HepG2 (cell line): Measurements from ENCODE around the gene BIRC7. TPM values are rescaled to one million over a fixed set of nuclear protein-coding genes. Genes with fewer than 3 reads are reported as not detected.
A peak's percentile ranks its signal among the peaks of the same experiment; 100 is the strongest.

Experiments used
- KDM5B ChIP-seq: sonication (generic); formaldehyde crosslinking; IDR thresholded peaks from 2 replicates; pipeline ENCODE4 v1.4.0; 2020; ENCODE audit warnings: missing genetic modification reagents, mild to moderate bottlenecking, borderline replicate concordance
- PCBP1 ChIP-seq: fragments of 200-400 bp; formaldehyde crosslinking; IDR thresholded peaks from 2 replicates; pipeline ENCODE4 v1.6.1; 2017; ENCODE audit warnings: mild to moderate bottlenecking, low read depth, low read length, borderline replicate concordance
- TOE1 ChIP-seq: sonication (generic); formaldehyde crosslinking; IDR thresholded peaks from 2 replicates; pipeline ENCODE4 v1.4.0; 2020; ENCODE audit warnings: mild to moderate bottlenecking, missing genetic modification reagents
- ZNF235 ChIP-seq: sonication (generic); formaldehyde crosslinking; IDR thresholded peaks from 2 replicates; pipeline ENCODE4 v1.8.1; 2023; ENCODE audit warnings: mild to moderate bottlenecking, missing genetic modification reagents, borderline replicate concordance
- polyA plus RNA-seq, 8 experiments: library from polyadenylated mRNA; depleted of rRNA in 3 of 8; stranded (reverse) in 7 of 8; unstranded in 1 of 8; fragments of >200 nt; fragmentation: Illumina TruSeq in 4 of 8; extraction: Trizol in 4 of 8; gene quantifications; 2 replicates each; pipeline versions ENCODE4 v1.2.1 to v1.2.3, GENCODE V29; 2011 to 2016; ENCODE audit warnings: low read depth in 4 of 8, missing spikeins in 1 of 8, mixed read lengths in 1 of 8; ENCODE audit not compliant: insufficient read depth in 1 of 8
- total RNA-seq, 5 experiments: library from RNA; depleted of rRNA; stranded (reverse); fragments of >200 nt; fragmentation: Illumina TruSeq; extraction: Trizol; gene quantifications; 2 replicates each; pipeline ENCODE4 v1.2.3, GENCODE V29; 2016; ENCODE audit warnings: low read depth in 1 of 5
- TF ChIP-seq, protein P1 (sequence below): sonication (generic); formaldehyde crosslinking; IDR thresholded peaks from 2 replicates; pipeline ENCODE4 v1.4.0; 2020; ENCODE audit warnings: missing genetic modification reagents, borderline replicate concordance
- TF ChIP-seq, protein P2 (sequence below): sonication (generic); formaldehyde crosslinking; IDR thresholded peaks from 2 replicates; pipeline ENCODE4 v1.5.0; 2020; ENCODE audit warnings: missing genetic modification reagents
- TF ChIP-seq, protein P3 (sequence below): sonication (generic); formaldehyde crosslinking; IDR thresholded peaks from 2 replicates; pipeline ENCODE4 v1.8.1; 2022; ENCODE audit warnings: low read depth, mild to moderate bottlenecking, missing genetic modification reagents

Gene BIRC7
- total and polyA plus RNA-seq, 2 of the 13 experiments (the other 11 are each of a cell fraction or from before 2014, with no cell fraction given): 0.27 to 5.1 TPM

DNA sequence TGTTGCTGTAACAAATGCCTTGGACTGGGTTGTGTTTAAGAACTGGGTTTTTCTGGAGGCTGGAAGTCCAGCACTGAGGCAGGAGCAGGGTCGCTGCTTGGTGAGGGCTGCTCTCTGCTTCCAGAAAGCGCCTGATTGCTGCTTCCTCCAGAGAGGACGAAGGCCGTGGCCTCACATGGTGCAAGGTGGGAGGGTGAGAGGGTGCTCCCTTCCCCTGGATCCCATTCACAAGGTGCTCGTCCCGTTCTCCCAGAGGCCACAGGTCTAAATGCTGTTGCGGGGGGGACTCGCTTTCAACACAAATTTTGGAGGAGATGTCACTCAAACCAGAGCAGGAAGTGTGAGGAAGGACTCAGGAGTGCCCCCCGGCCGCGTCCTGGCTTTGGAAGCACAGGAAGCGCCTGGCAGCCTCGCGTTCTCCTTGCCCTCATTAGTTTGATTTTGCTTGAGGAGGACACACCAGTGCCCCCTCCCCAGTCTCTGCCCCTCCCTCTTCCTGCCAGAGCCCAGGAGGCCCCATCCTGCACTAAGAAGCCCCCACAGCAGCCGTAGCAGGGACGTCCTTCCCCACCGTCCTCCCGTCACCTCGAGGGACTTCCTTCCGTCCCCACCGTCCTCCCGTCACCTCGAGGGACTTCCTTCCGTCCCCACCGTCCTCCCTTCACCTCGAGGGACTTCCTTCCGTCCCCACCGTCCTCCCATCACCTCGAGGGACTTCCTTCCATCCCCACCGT lies 26.3 kb downstream of the BIRC7 start (continued):
- TF ChIP-seq, protein P1, sequence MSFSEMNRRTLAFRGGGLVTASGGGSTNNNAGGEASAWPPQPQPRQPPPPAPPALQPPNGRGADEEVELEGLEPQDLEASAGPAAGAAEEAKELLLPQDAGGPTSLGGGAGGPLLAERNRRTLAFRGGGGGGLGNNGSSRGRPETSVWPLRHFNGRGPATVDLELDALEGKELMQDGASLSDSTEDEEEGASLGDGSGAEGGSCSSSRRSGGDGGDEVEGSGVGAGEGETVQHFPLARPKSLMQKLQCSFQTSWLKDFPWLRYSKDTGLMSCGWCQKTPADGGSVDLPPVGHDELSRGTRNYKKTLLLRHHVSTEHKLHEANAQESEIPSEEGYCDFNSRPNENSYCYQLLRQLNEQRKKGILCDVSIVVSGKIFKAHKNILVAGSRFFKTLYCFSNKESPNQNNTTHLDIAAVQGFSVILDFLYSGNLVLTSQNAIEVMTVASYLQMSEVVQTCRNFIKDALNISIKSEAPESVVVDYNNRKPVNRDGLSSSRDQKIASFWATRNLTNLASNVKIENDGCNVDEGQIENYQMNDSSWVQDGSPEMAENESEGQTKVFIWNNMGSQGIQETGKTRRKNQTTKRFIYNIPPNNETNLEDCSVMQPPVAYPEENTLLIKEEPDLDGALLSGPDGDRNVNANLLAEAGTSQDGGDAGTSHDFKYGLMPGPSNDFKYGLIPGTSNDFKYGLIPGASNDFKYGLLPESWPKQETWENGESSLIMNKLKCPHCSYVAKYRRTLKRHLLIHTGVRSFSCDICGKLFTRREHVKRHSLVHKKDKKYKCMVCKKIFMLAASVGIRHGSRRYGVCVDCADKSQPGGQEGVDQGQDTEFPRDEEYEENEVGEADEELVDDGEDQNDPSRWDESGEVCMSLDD (CRISPR knock-in tag): no peak
- TF ChIP-seq TOE1 (CRISPR knock-in tag) (no peak), PCBP1 (no peak), KDM5B (CRISPR knock-in tag) (peak; percentile 53; the same call in 1 of the 2 replicates), ZNF235 (CRISPR knock-in tag) (no peak)
- TF ChIP-seq, protein P2, sequence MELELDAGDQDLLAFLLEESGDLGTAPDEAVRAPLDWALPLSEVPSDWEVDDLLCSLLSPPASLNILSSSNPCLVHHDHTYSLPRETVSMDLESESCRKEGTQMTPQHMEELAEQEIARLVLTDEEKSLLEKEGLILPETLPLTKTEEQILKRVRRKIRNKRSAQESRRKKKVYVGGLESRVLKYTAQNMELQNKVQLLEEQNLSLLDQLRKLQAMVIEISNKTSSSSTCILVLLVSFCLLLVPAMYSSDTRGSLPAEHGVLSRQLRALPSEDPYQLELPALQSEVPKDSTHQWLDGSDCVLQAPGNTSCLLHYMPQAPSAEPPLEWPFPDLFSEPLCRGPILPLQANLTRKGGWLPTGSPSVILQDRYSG (CRISPR knock-in tag): no peak
- TF ChIP-seq, protein P3, sequence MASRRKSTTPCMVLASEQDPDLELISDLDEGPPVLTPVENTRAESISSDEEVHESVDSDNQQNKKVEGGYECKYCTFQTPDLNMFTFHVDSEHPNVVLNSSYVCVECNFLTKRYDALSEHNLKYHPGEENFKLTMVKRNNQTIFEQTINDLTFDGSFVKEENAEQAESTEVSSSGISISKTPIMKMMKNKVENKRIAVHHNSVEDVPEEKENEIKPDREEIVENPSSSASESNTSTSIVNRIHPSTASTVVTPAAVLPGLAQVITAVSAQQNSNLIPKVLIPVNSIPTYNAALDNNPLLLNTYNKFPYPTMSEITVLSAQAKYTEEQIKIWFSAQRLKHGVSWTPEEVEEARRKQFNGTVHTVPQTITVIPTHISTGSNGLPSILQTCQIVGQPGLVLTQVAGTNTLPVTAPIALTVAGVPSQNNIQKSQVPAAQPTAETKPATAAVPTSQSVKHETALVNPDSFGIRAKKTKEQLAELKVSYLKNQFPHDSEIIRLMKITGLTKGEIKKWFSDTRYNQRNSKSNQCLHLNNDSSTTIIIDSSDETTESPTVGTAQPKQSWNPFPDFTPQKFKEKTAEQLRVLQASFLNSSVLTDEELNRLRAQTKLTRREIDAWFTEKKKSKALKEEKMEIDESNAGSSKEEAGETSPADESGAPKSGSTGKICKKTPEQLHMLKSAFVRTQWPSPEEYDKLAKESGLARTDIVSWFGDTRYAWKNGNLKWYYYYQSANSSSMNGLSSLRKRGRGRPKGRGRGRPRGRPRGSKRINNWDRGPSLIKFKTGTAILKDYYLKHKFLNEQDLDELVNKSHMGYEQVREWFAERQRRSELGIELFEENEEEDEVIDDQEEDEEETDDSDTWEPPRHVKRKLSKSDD (CRISPR knock-in tag): no peak
